GM18858 (cell line): Measurements from ENCODE around the gene PLAAT3.
"Not testable (repeated sequence)": the region's sequence is repeated elsewhere in the genome, so short reads cannot be mapped to it uniquely, and the experiment has no call there.

Experiments used
- ATAC-seq: cut with Tn5 transposase; IDR thresholded peaks from one replicate; pipeline ENCODE4 v1.9.1; 2021; ENCODE audit not compliant: unreplicated experiment

Gene PLAAT3

DNA sequence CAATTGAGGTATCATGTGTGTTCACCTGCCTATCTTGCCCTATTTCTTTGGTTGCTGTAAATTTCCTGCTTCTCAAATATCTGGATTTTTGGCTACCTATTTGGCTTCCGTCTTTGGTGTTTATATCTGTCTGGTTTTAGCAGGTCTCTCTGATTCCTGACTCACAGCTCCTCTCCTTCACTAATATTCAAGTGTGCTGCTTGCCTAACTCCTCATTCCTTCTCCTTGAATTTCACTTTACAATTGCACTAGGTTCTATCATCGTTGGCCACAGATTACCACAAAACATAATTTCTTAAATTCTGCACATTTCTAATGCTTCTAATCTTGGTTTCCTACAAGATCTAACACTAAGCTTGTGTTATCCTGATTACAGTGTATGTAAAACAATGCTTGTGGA lies 71.7 kb downstream of the PLAAT3 start:
- ATAC-seq = not testable (repeated sequence)

DNA sequence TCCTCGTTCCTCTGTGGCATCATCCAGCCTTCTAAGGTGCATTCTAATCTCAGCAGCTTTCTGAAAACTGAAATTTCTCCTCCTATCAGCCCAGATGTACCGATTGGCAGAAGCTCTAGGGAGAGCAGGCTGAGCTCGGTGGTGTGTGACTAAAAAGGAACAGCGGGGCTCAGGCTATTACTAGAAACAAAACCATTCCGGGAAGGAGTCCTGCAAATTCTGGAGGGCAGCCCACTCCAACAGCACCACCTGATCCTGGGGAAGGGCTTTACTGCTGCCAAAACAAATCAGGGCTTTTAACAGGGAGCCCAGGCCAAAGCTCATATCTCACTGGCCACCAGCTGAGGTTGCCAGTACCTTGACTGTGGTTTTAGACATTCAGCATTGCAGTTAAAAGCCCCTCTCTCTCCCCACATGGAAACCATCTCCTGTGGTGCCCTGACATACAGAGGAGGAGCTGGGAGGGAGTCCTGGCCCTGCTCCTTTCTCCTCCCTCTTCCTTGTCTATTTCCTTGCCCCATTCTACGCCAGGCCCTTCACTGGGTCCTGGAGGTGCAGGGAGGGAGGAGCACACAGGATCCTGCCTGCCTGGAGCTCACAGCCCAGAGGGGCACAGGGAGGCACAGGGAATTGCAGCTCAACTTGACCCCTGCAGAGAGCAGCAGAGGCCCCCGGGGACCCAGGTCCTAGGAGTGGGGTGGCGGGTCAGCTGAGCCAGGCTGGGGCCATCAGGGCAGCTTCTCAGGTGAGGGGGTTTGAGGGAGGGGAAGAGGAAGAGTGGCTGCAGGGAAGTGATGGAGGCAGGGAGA lies 76.7 kb downstream of the PLAAT3 start:
- no peak for ATAC-seq

DNA sequence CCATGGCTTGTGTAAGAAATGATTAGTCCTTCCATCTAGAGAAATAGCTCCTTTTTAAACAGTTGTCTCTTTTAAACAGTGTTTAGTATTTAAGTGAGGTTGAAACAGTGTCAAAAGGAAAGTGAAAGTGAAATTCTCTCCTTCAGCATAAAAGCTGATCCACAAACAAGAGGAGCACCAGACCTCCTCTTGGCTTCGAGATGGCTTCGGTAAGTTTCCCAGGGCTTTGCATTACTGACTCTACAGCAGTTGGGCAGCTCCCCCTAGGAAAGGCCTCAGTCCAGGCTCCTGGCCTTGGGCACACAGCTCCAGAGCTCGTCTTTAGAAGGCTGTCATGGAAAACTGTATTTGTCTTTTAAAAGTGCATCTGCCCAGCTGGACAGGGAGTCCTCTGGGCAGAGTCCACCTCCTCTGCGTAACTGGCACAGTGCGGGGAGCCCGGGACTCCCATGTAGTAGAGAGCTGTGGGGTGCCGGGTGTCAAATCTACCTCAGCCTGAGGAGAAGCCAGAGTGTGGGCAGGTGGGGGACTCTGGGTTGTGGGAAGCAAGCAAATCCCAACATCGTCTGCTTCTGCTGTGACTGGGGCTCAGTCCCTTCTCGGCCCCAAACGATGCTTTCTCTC lies 77.5 kb downstream of the PLAAT3 start, which contains the start of gene PLAAT4:
Gene PLAAT4 (plus strand): TSS at position 140 of the 624 bp plus-strand sequence. CDS start 61 bp downstream, at position 201.
- ATAC-seq = no peak

DNA sequence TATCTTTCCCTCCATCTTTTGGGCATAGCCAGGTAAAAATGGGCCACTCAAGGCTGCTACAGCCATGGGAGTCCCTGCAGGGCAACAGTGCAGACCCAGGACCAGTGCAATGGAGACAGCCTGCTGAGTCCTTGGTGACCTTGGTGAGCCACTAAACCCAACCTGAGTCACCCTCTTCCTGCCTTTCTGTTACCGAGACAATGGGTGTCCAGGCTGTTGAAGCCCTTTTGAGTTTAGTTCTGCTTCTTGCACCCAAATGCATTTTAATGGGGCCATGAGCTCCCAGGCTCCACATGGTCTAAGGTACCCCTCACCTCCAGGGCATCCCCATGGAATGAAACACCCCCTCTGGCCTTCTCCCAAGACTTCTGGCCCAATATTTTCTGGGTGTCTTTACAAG lies 78.5 kb downstream of the PLAAT3 start:
- no peak for ATAC-seq

DNA sequence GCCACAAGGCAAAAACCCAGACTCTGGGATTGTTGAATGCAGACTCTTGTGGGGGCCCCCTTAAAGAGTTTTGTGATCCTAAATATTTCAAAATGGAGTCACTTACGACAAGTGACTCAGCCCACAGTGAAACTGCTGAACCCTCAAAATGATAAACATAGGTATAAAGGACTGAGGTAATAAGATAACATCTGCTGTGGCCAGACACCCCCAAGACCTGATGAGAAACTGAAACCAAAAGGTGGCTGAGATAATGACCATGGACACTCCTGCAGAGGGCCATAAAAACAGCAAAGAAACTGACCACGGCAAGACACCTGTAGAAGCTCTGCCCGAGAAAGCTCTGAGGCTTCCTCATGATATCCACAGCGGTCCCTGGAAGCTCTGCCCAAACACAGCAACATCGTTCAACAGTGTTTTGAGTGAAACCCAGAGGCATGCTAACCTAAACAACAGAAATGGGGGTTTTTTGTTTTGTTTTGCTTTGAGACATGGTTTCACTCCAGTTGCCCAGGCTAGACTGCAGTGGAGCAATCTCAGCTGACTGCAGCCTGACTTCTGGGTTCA lies 79.3 kb downstream of the PLAAT3 start:
- no peak for ATAC-seq

DNA sequence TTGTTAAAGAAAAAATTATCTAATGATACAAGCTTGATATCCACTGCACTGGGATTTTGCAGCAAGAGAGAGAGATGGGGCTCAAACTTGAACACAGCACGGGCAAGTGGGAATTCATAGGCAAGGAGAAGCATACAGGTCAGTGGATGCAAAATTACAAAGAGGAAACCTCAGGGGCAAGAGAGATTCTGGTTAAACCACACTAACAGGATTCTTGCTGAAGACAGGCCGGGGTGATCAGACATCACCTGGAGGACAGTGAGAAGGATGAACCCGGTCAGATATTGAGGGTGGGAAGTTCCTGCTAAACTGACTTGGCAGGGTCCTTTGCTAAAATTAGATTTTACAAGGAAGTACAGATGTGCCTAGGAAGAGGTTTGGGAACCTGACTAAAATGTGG lies 80.2 kb downstream of the PLAAT3 start:
- no peak for ATAC-seq

DNA sequence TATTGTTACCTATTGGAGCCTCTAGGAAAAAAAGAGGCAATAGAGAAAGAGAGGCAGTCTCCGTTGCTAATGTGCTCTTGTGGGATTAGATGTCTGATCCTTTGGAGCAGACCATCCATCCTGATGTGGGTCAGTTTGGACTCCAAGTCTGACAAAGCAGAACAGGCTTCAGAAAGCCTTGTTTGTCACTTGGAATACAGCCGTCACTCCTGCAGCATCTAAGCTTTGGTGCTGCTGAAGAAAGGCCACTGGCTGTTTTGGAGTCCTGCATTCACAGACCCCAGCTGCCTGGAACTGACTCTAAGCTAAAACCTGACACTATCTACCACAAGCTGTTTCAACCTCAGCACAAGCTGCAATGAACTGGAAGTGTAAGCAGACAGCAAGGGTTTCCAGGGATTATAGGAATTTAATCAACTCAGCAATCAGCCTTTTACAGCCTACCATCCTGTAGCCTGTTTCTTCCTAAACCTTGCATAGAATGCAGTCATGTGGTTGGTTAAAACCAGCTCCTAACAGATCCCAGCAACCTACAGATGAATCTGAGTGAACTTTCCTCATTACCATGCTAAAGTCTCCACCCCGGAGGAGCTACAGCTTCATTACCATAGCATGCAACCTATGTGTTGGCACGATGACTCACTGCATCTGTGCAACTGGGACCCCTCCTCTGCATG lies 81.3 kb downstream of the PLAAT3 start:
- ATAC-seq = no peak

DNA sequence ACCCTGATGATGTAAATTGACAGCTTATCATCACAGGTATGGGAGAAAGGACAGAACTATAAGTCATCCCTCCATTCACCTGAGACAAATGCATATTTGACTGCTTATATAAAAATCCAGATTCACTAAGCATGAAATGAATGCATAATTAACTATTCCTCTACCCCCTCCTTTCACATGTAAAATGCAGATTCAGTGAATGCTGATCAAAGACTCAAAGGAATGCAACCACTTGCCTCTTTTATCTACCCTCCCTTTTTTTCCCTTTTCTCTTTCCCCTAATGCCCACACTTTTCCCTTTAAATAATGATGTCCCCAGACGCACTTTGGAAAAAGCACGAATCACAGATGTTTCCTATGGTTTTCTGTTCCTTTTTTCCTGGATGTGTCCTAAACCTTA lies 82.1 kb downstream of the PLAAT3 start:
- no peak for ATAC-seq

DNA sequence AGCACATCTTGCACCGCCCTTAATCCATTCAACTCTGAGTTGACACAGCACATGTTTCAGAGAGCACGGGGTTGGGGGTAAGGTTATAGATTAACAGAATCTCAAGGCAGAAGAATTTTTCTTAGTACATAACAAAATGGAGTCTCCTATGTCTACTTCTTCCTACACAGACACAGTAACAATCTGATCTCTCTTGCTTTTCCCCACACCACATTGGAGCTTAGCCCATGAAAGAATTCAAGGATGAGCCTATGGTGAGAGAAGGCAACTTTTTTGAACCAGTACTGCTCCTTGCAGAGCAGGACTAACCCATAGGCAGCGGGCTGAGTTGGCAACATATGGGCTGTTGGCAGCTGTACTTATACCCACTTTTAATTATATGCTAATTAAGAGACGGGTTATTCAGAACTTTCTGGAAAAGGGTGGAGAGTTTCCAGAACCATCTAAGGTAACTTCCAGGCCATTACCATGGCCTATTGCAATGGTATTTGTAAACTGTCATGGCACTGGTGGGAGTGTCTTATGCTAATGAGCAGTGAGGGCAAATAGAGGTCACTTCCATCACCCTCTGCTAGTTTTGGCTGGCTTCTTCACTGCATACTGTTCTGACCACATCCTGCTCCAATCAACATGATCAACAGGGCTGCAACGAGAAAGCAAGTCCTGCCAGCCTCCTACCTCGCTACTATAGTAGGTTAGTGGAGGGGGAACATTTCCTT lies 83.0 kb downstream of the PLAAT3 start:
- peak; percentile 91 for ATAC-seq

DNA sequence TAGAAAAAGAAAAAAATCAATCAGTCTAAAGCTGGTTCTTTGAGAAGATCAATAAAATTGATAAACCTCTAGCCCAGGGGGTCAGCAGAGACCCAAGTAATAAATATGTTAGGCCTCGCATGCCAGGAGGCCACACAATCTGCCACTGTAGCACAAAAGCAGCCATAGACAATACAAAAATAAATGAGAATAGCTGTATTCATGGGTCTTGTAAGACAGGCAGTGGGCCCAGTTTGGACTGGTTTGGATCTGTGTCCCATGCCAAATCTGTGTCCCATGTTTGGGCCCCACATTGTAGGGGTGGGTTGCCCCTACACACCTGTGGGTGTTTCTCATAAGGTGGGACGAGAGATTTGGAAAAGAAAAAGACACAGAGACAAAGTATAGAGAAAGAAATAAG lies 84.2 kb downstream of the PLAAT3 start:
- ATAC-seq = no peak

DNA sequence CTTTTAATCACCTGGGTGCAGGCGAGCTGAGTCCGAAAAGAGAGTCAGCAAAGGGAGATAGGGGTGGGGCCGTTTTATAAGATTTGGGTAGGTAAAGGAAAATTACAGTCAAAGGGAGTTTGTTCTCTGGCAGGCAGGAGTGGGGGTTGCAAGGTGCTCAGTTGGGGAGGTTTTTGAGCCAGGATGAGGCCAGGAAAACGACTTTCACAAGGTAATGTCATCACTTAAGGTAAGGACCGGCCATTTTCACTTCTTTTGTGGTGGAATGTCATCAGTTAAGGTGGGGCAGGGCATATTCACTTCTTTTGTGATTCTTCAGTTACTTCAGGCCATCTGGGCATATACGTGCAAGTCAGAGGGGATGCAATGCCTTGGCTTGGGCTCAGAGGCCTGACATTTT lies 84.9 kb downstream of the PLAAT3 start:
- not testable (repeated sequence) for ATAC-seq

DNA sequence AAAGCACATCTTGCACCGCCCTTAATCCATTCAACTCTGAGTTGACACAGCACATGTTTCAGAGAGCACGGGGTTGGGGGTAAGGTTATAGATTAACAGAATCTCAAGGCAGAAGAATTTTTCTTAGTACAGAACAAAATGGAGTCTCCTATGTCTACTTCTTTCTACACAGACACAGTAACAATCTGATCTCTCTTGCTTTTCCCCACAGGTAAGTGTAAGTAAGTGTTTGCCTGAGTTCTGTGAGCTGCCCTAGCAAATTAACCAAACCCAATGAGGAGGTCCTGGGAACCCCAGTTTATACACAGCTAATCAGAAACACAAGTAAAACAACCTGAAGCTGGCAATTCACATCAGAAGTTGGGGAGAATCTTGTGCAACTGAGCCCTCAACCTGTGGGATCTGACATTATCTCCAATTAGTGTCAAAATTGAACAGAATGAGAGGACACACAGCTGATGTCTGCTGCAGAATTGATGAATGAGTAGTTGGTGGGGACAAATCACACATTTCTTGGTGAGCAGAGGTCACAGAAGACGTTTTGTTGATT lies 85.4 kb downstream of the PLAAT3 start:
- ATAC-seq = not testable (repeated sequence)

DNA sequence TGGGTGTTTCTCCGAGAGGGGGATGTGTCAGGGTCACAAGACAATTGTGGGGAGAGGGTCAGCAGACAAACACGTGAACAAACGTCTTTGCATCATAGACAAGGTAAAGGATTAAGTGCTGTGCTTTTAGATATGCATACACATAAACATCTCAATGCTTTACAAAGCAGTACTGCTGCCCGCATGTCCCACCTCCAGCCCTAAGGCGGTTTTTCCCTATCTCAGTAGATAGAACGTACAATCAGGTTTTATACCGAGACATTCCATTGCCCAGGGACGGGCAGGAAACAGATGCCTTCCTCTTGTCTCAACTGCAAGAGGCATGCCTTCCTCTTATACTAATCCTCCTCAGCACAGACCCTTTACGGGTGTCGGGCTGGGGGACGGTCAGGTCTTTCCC lies 86.1 kb downstream of the PLAAT3 start:
- ATAC-seq = not testable (repeated sequence)

DNA sequence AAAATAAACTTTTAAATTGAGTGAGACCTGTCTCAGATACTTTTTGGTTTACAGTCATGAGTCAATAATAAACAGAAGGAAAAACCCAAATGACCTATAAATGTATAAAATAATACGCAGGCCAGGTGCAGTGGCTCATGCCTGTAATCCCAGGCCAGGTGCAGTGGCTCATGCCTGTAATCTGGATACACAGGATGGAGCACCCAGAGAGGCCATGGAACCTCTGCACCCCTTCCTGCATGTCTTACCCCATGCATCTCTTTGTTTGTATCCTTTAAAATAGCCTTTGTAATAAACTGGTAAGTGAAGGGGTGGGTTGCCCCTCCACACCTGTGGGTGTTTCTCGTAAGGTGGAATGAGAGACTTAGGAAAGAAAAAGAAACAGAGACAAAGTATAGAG lies 86.6 kb downstream of the PLAAT3 start:
- ATAC-seq = no peak
